ENCODE results near the gene STX8. TPM values are rescaled to one million over a fixed set of nuclear protein-coding genes. Genes with fewer than 3 reads are reported as not detected.
A peak's percentile ranks its signal among the peaks of the same experiment; 100 is the strongest.

The STX8 gene
- total RNA-seq, 1 donor from 2014 or later: 54.8 TPM

- Histone ChIP-seq H2AFZ (ENCODE audit: low read depth, low read length) (no peak overlapping the region), H3K9me3 (ENCODE audit: insufficient read depth, low read depth, low read length) (no peaks in the 10 kb centered on the region), H3K9ac (ENCODE audit: low read length) (no peak overlapping the region), H3K27ac (ENCODE audit: low read depth, low read length) (no peak overlapping the region), H3K79me2 (ENCODE audit: insufficient read depth, low read length) (no peaks in the 10 kb centered on the region), H3K4me3 (ENCODE audit: insufficient read depth, low read depth, low read length) (no peak overlapping the region), H3K4me2 (ENCODE audit: low read length) (no peak overlapping the region), H3K36me3 (ENCODE audit: insufficient read depth, low read length) (no peaks in the 10 kb centered on the region), H3K4me1 (ENCODE audit: insufficient read depth, low read length) (no peaks in the 10 kb centered on the region), H4K20me1 (ENCODE audit: insufficient read depth, low read length) (no peaks in the 10 kb centered on the region), H3K27me3 (ENCODE audit: insufficient read depth, low read length) (no peaks in the 10 kb centered on the region)
- no peak overlapping the region for H3K4me3 Mint-ChIP-seq (ENCODE audit: unreplicated experiment)
- H3K4me1 Mint-ChIP-seq (ENCODE audit: low read depth, unreplicated experiment): no peaks in the 10 kb centered on the region
- H3K9me3 Mint-ChIP-seq (ENCODE audit: unreplicated experiment): no peaks in the 10 kb centered on the region
- H3K36me3 Mint-ChIP-seq (ENCODE audit: low read depth, unreplicated experiment): no peaks in the 10 kb centered on the region
- no peak overlapping the region for H3K27ac Mint-ChIP-seq (ENCODE audit: unreplicated experiment)
- H3K27me3 Mint-ChIP-seq (ENCODE audit: low read depth, unreplicated experiment): peaks cover 3% of the 10 kb centered on the region
- TF ChIP-seq CTCF (IDR thresholded peaks at IDR 0.05; ENCODE audit: insufficient read depth, low read depth, low read length): no peak
- DNase-seq (ENCODE audit: low read depth) (no peak), FAIRE-seq (no peak)
Observed at GRCh38 chr17:9594065-9594464, 18.4 kb upstream of the STX8 start.

- no peaks in the 10 kb centered on the region for H3K4me1 Mint-ChIP-seq (ENCODE audit: low read depth, unreplicated experiment)
- H3K27ac Mint-ChIP-seq (ENCODE audit: unreplicated experiment): no peak overlapping the region
- Histone ChIP-seq H2AFZ (ENCODE audit: low read depth, low read length) (no peak overlapping the region), H3K4me2 (ENCODE audit: low read length) (no peak overlapping the region), H3K27ac (ENCODE audit: low read depth, low read length) (no peak overlapping the region), H3K36me3 (ENCODE audit: insufficient read depth, low read length) (no peaks in the 10 kb centered on the region), H3K4me1 (ENCODE audit: insufficient read depth, low read length) (no peaks in the 10 kb centered on the region), H3K27me3 (ENCODE audit: insufficient read depth, low read length) (no peaks in the 10 kb centered on the region), H3K9ac (ENCODE audit: low read length) (no peak overlapping the region), H3K79me2 (ENCODE audit: insufficient read depth, low read length) (no peaks in the 10 kb centered on the region), H3K9me3 (ENCODE audit: insufficient read depth, low read depth, low read length) (no peaks in the 10 kb centered on the region), H4K20me1 (ENCODE audit: insufficient read depth, low read length) (no peaks in the 10 kb centered on the region), H3K4me3 (ENCODE audit: insufficient read depth, low read depth, low read length) (no peak overlapping the region)
- no peaks in the 10 kb centered on the region for H3K9me3 Mint-ChIP-seq (ENCODE audit: unreplicated experiment)
- FAIRE-seq: no peak
- DNase-seq (ENCODE audit: low read depth): no peak
- H3K36me3 Mint-ChIP-seq (ENCODE audit: low read depth, unreplicated experiment): no peaks in the 10 kb centered on the region
- TF ChIP-seq EZH2 (IDR thresholded peaks at IDR 0.05; ENCODE audit: insufficient read depth, low read length) (no peak), CTCF (IDR thresholded peaks at IDR 0.05; ENCODE audit: insufficient read depth, low read depth, low read length) (no peak)
- H3K4me3 Mint-ChIP-seq (ENCODE audit: unreplicated experiment): no peak overlapping the region
- no peaks in the 10 kb centered on the region for H3K27me3 Mint-ChIP-seq (ENCODE audit: low read depth, unreplicated experiment)
Observed at GRCh38 chr17:9587969-9588656, 12.5 kb upstream of the STX8 start.

GRCh38 chr17:9577373-9577709 is 1.7 kb upstream of the STX8 start:
- Histone ChIP-seq H3K27me3 (ENCODE audit: insufficient read depth, low read length) (no peaks in the 10 kb centered on the region), H3K9me3 (ENCODE audit: insufficient read depth, low read depth, low read length) (no peaks in the 10 kb centered on the region), H3K4me2 (ENCODE audit: low read length) (peak overlapping the region; percentile 95), H3K4me1 (ENCODE audit: insufficient read depth, low read length) (peaks cover 9% of the 10 kb centered on the region), H3K27ac (ENCODE audit: low read depth, low read length) (no peak overlapping the region), H3K36me3 (ENCODE audit: insufficient read depth, low read length) (no peaks in the 10 kb centered on the region), H2AFZ (ENCODE audit: low read depth, low read length) (peak overlapping the region; percentile 83), H3K79me2 (ENCODE audit: insufficient read depth, low read length) (peaks cover 18% of the 10 kb centered on the region), H3K4me3 (ENCODE audit: insufficient read depth, low read depth, low read length) (no peak overlapping the region), H3K9ac (ENCODE audit: low read length) (peak overlapping the region; percentile 88), H4K20me1 (ENCODE audit: insufficient read depth, low read length) (no peaks in the 10 kb centered on the region)
- H3K36me3 Mint-ChIP-seq (ENCODE audit: low read depth, unreplicated experiment): no peaks in the 10 kb centered on the region
- DNase-seq (ENCODE audit: low read depth) (no peak), FAIRE-seq (no peak)
- peak overlapping the region; percentile 22 for H3K27ac Mint-ChIP-seq (ENCODE audit: unreplicated experiment)
- H3K27me3 Mint-ChIP-seq (ENCODE audit: low read depth, unreplicated experiment): no peaks in the 10 kb centered on the region
- no peak for TF ChIP-seq EZH2 (IDR thresholded peaks at IDR 0.05; ENCODE audit: insufficient read depth, low read length)
- TF ChIP-seq CTCF (IDR thresholded peaks at IDR 0.05; ENCODE audit: insufficient read depth, low read depth, low read length): no peak
- H3K4me3 Mint-ChIP-seq (ENCODE audit: unreplicated experiment): peak overlapping the region; percentile 97
- H3K9me3 Mint-ChIP-seq (ENCODE audit: unreplicated experiment): no peaks in the 10 kb centered on the region
- H3K4me1 Mint-ChIP-seq (ENCODE audit: low read depth, unreplicated experiment): peaks cover 4% of the 10 kb centered on the region

Measured in astrocyte (in vitro differentiated cells and primary cell).